ENCODE measurements around the gene AGPAT2.

GRCh38 chr9:136660971-136661550 lies 26.2 kb downstream of the AGPAT2 start:
- TF ChIP-seq TAF1 (IDR thresholded peaks at IDR 0.05; ENCODE audit: borderline replicate concordance, insufficient read depth, low read length), result no peak
- no peak for TF ChIP-seq POLR2AphosphoS5 (IDR thresholded peaks at IDR 0.05; ENCODE audit: low read depth, low read length)
- TF ChIP-seq, protein P1, sequence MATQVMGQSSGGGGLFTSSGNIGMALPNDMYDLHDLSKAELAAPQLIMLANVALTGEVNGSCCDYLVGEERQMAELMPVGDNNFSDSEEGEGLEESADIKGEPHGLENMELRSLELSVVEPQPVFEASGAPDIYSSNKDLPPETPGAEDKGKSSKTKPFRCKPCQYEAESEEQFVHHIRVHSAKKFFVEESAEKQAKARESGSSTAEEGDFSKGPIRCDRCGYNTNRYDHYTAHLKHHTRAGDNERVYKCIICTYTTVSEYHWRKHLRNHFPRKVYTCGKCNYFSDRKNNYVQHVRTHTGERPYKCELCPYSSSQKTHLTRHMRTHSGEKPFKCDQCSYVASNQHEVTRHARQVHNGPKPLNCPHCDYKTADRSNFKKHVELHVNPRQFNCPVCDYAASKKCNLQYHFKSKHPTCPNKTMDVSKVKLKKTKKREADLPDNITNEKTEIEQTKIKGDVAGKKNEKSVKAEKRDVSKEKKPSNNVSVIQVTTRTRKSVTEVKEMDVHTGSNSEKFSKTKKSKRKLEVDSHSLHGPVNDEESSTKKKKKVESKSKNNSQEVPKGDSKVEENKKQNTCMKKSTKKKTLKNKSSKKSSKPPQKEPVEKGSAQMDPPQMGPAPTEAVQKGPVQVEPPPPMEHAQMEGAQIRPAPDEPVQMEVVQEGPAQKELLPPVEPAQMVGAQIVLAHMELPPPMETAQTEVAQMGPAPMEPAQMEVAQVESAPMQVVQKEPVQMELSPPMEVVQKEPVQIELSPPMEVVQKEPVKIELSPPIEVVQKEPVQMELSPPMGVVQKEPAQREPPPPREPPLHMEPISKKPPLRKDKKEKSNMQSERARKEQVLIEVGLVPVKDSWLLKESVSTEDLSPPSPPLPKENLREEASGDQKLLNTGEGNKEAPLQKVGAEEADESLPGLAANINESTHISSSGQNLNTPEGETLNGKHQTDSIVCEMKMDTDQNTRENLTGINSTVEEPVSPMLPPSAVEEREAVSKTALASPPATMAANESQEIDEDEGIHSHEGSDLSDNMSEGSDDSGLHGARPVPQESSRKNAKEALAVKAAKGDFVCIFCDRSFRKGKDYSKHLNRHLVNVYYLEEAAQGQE (IDR thresholded peaks at IDR 0.05; ENCODE audit: insufficient read depth in 1 of 2, low read depth in 2 of 2, low read length in 2 of 2), result no peak
- no peak for TF ChIP-seq SIN3A (IDR thresholded peaks at IDR 0.05; ENCODE audit: borderline replicate concordance, insufficient read depth, low read length)

All from PFSK-1 (cell line).